Activated naive CD4-positive, alpha-beta T cell treated with Interleukin-2 at 50 U/mL for 16 hours (primary cell): ENCODE measurements around the gene CUX1.
"Not testable (repeated sequence)": the region's sequence is repeated elsewhere in the genome, so short reads cannot be mapped to it uniquely, and the experiment has no call there.

Experiments
- DNase-seq: peaks from one replicate; pipeline ENCODE4 v3.0.0-alpha.2; 2020

Gene CUX1

GRCh38 chr7:102325106-102325505 lies 507.7 kb downstream of the CUX1 start:
- DNase-seq = not testable (repeated sequence)

DNA sequence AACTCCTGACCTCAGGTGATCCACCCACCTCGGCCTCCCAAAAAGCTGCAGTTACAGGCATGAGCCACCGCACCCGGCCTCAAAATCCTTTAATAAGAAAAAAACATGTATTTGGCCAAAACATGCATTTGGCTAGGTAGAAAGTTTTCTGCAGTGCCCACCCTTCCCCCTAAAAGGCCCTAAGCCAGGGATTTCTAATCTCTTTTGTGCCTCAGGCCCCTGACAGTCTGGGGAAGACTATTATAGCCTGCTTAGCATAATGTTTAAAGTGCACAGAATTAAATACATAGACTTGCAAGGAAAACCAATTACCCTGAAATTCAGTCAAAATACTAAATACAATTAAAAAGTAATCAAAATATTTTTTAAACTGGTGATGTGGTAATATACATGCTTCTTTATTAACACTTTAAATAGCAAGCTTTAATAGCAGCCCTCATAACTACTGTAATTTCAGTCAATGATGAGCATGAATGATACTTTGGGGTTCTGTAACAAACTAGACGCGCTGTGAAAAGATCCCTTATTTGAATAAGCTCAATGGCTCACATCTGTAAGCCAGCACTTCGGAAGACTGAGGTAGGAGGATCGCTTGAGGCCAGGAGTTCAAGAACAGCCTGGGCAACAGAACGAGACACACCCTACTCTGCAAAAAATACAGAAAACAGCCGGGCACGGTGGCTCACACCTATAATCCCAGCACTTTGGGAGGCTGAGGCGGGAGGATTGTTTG lies 508.9 kb downstream of the CUX1 start:
- no peak for DNase-seq

DNA sequence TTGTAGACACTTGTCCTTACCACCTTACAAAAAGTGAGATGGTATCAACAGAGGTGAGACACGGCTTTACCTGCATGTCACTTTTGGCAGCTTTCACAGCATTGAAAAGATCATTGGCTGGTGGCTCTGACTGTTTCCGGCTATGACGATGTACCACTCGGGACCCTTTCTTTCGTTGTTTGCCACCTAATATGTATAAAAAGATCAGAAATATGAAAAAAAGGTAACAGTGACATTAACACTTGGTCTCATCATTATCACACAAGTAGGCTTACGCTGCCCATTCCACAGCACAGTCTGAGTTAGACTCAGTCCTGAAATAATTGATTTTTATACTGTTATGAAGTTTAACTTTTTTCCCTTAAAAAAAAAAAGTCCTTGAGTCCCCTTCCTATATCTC lies 509.8 kb downstream of the CUX1 start:
- not testable (repeated sequence) for DNase-seq

- DNase-seq = not testable (repeated sequence)
Observed at GRCh38 chr7:102328863-102329262, 511.4 kb downstream of the CUX1 start.

GRCh38 chr7:102329366-102329765 lies 511.9 kb downstream of the CUX1 start:
- DNase-seq = not testable (repeated sequence)

DNA sequence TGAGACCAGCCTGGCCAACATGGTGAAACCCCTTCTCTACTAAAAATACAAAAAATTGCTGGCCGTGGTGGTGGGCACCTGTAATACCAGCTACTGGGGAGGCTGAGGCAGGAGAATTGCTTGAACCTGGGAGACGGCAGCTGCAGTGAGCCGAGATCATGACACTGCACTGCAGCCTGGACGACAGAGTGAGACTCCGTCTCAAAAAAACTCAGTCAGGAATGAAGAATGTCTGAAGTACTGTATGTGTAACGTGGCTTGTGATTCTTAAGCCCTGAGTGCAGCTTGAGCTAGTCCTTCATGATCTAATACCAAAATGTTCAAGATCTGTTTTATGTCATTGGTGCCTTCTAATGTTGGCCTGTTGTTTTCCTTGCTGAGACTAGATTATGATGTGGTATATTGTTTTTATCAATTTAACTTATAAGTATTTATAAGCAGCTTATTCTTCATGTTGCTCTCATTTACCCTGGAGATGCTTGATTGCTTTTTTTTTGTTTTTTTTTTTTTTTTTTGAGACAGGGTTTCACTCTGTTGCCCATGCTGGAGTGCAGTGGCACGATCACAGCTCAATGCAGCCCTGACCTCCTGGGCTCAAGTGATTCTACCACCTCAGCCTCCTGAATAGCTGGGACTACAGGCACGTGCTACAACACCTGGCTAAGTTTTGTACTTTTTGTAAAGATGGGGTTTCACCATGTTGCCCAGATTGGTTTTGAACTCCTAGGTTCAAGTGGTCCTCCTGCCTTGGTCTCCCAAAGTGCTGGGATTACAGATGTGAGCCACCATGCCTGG lies 513.4 kb downstream of the CUX1 start:
- DNase-seq = not testable (repeated sequence)
